WERI-Rb-1 (cell line): ENCODE measurements around the gene INPP5J.
"Not testable (repeated sequence)": the region's sequence is repeated elsewhere in the genome, so short reads cannot be mapped to it uniquely, and the experiment has no call there.

Experiments
- DNase-seq: peaks from one replicate; pipeline ENCODE4 v3.0.0-alpha.2; 2020
- H3K27ac ChIP-seq: fragments of 250-450 bp; sonication (Bioruptor Pico); 2 replicates; pipeline ENCODE4 v1.5.1; 2020; ENCODE audit warnings: mild to moderate bottlenecking, moderate library complexity
- H3K27me3 ChIP-seq: fragments of 250-450 bp; sonication (Bioruptor Pico); 2 replicates; pipeline ENCODE4 v1.5.1; 2021; ENCODE audit warnings: mild to moderate bottlenecking, low read depth, moderate library complexity; ENCODE audit not compliant: insufficient read depth, severe bottlenecking
- H3K36me3 ChIP-seq: fragments of 250-450 bp; sonication (Bioruptor Pico); 2 replicates; pipeline ENCODE4 v1.5.1; 2020; ENCODE audit warnings: mild to moderate bottlenecking, moderate library complexity
- H3K4me3 ChIP-seq: 2 replicates; pipeline ENCODE4 v1.5.1; 2011; ENCODE audit warnings: low read depth, mild to moderate bottlenecking, control low read depth, low read length
- H3K9me3 ChIP-seq: fragments of 250-450 bp; sonication (Bioruptor Pico); 2 replicates; pipeline ENCODE4 v1.5.1; 2021; ENCODE audit warnings: mild to moderate bottlenecking, moderate library complexity; ENCODE audit not compliant: severe bottlenecking
- TF ChIP-seq, protein P1 (sequence below): IDR thresholded peaks from 2 replicates; pipeline ENCODE4 v1.5.1; 2011; ENCODE audit warnings: low read depth, mild to moderate bottlenecking, control low read depth, inconsistent platforms, low read length

Gene INPP5J

DNA sequence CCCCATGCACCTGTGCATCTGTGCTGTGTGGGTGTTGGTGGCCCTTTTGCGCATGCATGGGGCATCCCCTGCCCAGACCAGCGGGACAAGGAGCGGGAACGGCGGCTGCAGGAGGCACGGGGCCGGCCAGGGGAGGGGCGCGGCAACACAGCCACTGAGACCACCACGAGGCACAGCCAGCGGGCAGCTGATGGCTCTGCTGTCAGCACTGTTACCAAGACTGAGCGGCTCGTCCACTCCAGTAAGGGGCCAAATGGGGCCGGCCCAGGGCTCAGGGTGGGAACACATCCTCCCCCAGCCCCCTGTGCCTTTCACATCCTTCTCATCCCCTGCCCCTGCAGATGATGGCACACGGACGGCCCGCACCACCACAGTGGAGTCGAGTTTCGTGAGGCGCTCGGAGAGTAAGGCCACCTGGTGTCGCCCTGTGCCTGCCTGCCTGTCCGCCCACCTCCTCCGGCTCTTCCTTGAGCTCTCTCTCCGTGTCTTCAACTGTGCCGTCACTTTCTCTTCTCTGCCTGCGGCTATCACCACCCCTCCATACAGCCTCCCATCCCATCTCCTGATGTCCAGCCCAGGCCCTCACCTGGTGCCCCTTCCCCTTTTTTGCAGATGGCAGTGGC lies 26.0 kb upstream of the INPP5J start:
- no peak for DNase-seq
- Histone ChIP-seq H3K27me3 (no peaks in the 10 kb centered on the region), H3K36me3 (peaks cover 52% of the 10 kb centered on the region), H3K4me3 (no peak overlapping the region), H3K9me3 (no peaks in the 10 kb centered on the region), H3K27ac (no peak overlapping the region)
- TF ChIP-seq, protein P1, sequence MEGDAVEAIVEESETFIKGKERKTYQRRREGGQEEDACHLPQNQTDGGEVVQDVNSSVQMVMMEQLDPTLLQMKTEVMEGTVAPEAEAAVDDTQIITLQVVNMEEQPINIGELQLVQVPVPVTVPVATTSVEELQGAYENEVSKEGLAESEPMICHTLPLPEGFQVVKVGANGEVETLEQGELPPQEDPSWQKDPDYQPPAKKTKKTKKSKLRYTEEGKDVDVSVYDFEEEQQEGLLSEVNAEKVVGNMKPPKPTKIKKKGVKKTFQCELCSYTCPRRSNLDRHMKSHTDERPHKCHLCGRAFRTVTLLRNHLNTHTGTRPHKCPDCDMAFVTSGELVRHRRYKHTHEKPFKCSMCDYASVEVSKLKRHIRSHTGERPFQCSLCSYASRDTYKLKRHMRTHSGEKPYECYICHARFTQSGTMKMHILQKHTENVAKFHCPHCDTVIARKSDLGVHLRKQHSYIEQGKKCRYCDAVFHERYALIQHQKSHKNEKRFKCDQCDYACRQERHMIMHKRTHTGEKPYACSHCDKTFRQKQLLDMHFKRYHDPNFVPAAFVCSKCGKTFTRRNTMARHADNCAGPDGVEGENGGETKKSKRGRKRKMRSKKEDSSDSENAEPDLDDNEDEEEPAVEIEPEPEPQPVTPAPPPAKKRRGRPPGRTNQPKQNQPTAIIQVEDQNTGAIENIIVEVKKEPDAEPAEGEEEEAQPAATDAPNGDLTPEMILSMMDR, result no peak

DNA sequence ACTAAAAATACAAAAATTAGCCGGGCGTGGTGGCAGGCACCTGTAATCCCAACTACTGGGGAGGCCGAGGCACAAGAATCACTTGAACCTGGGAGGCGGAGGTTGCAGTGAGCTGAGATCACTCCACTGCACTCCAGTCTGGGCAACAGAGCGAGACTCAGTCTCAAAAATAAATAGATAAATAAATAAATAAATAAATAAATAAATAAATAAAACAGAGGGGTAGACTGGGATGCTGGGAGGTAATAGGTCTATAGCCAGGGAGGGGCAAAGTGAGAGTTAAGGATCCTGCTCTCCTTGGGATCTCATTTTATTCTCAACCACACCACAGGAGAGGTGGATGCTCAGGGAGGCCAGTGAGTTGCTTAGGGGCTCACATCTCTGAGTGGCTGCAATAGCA lies 25.2 kb upstream of the INPP5J start:
- H3K36me3 ChIP-seq, result peaks cover 55% of the 10 kb centered on the region
- not testable (repeated sequence) for DNase-seq, H3K4me3 ChIP-seq, H3K27me3 ChIP-seq, H3K27ac ChIP-seq, H3K9me3 ChIP-seq

DNA sequence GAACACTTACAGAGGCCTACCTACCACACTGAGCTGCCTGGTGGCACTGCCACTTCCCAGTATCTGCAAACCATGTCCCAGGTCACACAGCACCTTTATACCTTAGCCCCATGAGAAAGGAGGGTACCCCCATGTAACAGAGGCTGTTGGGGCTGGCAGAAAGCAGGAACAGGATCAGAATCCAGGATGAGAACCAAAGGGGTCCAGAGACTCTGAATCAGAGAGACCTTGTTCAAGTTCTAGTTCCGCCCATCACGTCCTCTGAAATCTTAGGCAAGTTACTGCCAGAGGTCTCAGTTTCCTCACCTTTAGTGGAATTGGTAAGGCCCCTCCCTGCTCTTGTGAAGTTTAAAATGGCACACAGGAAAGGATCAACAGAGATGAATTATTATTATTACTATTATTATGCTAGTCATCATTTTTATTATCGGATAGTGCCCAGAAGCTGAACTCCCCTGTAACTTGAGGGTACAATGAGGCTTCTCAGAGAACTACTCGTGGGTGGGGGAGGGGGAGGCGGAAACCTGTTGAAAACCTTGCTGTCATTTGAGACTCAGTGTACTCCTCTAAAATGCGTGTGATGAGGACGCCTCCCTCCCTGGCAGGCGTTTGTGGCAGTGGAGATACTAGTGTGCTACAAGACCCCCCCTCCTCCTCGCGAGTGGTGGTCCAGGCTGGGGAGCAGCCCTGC lies 24.7 kb upstream of the INPP5J start:
- no peak for DNase-seq
- peaks cover 49% of the 10 kb centered on the region for H3K36me3 ChIP-seq
- TF ChIP-seq, protein P1, result no peak
- no peak overlapping the region for H3K4me3 ChIP-seq
- H3K9me3 ChIP-seq, result no peaks in the 10 kb centered on the region
- no peak overlapping the region for H3K27ac ChIP-seq
- no peaks in the 10 kb centered on the region for H3K27me3 ChIP-seq

DNA sequence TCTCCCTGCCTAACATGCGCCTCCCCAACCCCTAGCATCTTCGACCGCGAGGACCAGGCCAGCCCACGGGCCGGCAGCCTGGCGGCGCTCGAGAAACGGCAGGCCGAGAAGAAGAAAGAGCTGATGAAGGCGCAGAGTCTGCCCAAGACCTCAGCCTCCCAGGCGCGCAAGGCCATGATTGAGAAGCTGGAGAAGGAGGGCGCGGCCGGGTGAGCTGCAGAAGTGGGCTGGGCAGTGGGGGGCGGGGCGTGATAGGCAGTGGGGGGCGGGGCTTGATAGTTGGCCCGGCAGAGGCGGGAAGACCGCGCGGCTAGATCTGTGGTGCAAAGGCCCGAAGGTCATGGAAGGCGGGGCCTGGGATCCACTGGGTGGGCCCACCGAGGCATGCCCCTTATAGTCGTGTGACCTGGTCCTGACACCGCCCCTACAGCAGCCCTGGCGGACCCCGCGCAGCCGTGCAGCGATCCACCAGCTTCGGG lies 24.1 kb upstream of the INPP5J start:
- H3K27ac ChIP-seq, result no peak overlapping the region
- no peaks in the 10 kb centered on the region for H3K9me3 ChIP-seq
- no peak overlapping the region for H3K4me3 ChIP-seq
- no peaks in the 10 kb centered on the region for H3K27me3 ChIP-seq
- TF ChIP-seq, protein P1, result no peak
- peaks cover 49% of the 10 kb centered on the region for H3K36me3 ChIP-seq
- no peak for DNase-seq

DNA sequence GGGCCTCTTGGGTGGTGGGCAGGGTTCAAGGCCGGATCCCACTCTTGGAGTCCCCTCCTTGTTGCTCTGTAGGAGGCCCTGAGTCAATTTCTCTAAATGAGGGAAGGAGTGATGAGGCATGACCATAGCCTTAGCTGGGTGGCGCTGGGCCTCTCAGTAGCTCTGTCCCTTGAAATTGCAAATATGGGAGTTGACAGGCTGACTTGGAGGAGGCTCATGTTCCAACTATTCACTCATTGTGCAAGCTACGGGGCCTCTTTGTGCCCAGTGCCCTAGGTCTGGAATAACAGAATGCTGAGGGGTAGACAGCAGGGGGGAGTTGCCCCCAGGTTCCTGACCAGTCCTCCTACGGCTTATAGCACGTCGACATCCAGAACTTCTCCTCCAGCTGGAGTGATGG lies 23.4 kb upstream of the INPP5J start:
- Histone ChIP-seq H3K27me3 (no peaks in the 10 kb centered on the region), H3K27ac (no peak overlapping the region), H3K9me3 (no peaks in the 10 kb centered on the region), H3K36me3 (peaks cover 49% of the 10 kb centered on the region), H3K4me3 (no peak overlapping the region)
- TF ChIP-seq, protein P1, result no peak
- no peak for DNase-seq

DNA sequence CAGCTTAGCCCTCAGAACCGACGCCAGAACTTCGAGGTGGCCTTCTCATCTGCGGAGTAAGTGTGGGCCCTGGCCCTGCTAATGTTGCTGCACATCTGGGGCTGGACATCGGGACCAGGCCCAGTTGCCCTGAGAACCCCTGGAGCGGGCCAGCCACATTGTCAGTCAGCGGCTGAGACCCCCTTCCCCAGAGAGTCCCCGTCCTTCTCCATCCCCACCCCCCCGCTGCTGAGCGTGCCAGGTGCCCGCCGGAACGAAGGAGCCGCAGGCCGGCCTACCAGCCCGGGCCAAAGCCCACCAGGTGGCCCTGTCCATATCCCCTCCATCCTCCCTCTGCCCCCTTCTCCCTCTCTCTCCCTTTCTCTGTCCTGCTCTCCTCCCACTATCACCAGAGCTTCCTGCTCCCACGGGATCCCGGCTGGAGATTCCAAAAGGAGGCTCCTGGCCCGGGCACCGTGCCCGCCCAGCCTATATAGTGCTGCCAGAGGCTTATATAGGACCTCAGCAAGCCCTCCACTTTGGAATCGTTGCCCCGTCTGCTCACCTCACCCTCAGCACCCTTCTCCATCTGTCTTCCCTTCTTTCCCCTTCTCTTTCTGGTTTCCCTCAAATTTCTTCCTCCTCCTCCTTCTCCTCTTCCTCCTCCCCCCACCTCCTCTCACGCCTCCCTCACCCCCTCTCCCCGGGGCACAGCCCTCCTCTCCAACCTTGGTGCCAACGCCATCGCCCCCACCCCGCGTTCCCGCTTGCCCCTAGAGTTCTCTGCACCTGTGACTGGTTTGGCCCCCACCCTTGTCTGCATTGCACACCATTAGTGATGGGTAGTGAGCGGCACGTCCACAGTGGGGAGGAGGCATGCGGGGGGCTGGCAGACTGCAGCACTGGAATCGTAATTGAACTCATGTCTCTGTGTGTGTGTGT lies 22.7 kb upstream of the INPP5J start:
- H3K9me3 ChIP-seq, result no peaks in the 10 kb centered on the region
- TF ChIP-seq, protein P1, result no peak
- H3K27me3 ChIP-seq, result no peaks in the 10 kb centered on the region
- peaks cover 44% of the 10 kb centered on the region for H3K36me3 ChIP-seq
- DNase-seq, result no peak
- no peak overlapping the region for H3K4me3 ChIP-seq
- H3K27ac ChIP-seq, result no peak overlapping the region
